HCT116 (cell line): Measurements from ENCODE around the gene TAS2R30. TPM values are rescaled to one million over a fixed set of nuclear protein-coding genes. Genes with fewer than 3 reads are reported as not detected.

Experiments
- ATAC-seq: fragments of 200-7000 bp; cut with Tn5 transposase; 2 replicates; pipeline ENCODE4 v1.9.1; 2020; ENCODE audit warnings: mild to moderate bottlenecking, moderate library complexity
- BruUV-seq: library from RNA; stranded (reverse); fragments of 400-500 nt; replicated peaks from 2 replicates; lab custom pipeline; 2021; lab: Mats Ljungman, UMichigan
- CTCF ChIA-PET: fragments of 300-600 bp; sonication (Branson Sonifier 250); formaldehyde crosslinking; loops from one replicate; lab custom pipeline; 2021; ENCODE audit warnings: antibody characterized with exemption; lab: Charles Lee
- POLR2A ChIA-PET: fragments of 300-600, 350-600 bp; sonication (Branson Sonifier 250); formaldehyde crosslinking; loops from one replicate; lab custom pipeline; 2021; ENCODE audit warnings: antibody characterized with exemption; lab: Charles Lee
- RAD21 ChIA-PET, 2 experiments: fragments of 300-600 bp; sonication (Branson Sonifier 250); formaldehyde crosslinking; loops; one replicate each; lab custom pipeline; 2023; ENCODE audit warnings: low total read pairs in 2 of 2; ENCODE audit not compliant: uncharacterized antibody in 2 of 2, unreplicated experiment in 2 of 2, low non-redundant PET in 1 of 2; lab: Charles Lee
- DNase-seq: peaks from one replicate; pipeline ENCODE4 v3.0.0-alpha.2; 2010; ENCODE audit warnings: low read depth, low spot score
- H2AFZ ChIP-seq: fragments of 200-600 bp; shearing (Covaris generic), sonication (generic); 2 replicates; pipeline ENCODE4 v1.6.1; 2017; ENCODE audit warnings: low read depth, mixed run types, mixed read lengths, antibody characterized with exemption, low read length; ENCODE audit not compliant: poor library complexity, severe bottlenecking
- H3K27ac ChIP-seq: 2 replicates; pipeline ENCODE4 v1.5.1; 2012; ENCODE audit warnings: low read depth, low read length
- H3K27me3 ChIP-seq: fragments of 200-600 bp; sonication (generic); 2 replicates; pipeline ENCODE4 v1.6.1; 2016; ENCODE audit warnings: mixed run types, low read length, mixed read lengths; ENCODE audit not compliant: insufficient read depth
- H3K36me3 ChIP-seq, 2 experiments: fragments of 200-500 bp in 1 of 2; fragments of 200-600 bp in 1 of 2; sonication (Bioruptor generic) in 1 of 2; sonication (generic) in 1 of 2; 2 replicates each; pipeline versions ENCODE4 v1.5.1 to v1.6.1; 2014 to 2016; ENCODE audit warnings: low read length in 2 of 2, inconsistent platforms in 1 of 2, mixed read lengths in 1 of 2, mixed run types in 1 of 2; ENCODE audit not compliant: insufficient read depth in 2 of 2, control insufficient read depth in 1 of 2
- H3K4me1 ChIP-seq, 2 experiments: fragments of 200-600 bp in 1 of 2; sonication (generic) in 1 of 2; 2 replicates each; pipeline versions ENCODE4 v1.5.1 to v1.6.1; 2012 to 2017; ENCODE audit warnings: low read length in 2 of 2, inconsistent platforms in 1 of 2, mild to moderate bottlenecking in 1 of 2, mixed read lengths in 1 of 2, mixed run types in 1 of 2, moderate library complexity in 1 of 2; ENCODE audit not compliant: insufficient read depth in 2 of 2, control insufficient read depth in 1 of 2
- H3K4me2 ChIP-seq: fragments of 200-600 bp; sonication (generic); 2 replicates; pipeline ENCODE4 v1.6.1; 2017; ENCODE audit warnings: mixed run types, low read length, mixed read lengths
- H3K4me3 ChIP-seq, 2 experiments: fragments of 200-600 bp in 1 of 2; sonication (generic) in 1 of 2; replicated peaks in 1 of 2; 2 replicates each; pipeline ENCODE4 v1.5.1; 2011 to 2016; ENCODE audit warnings: low read length in 2 of 2, control low read depth in 1 of 2, low read depth in 1 of 2, mild to moderate bottlenecking in 1 of 2, mixed read lengths in 1 of 2, mixed run types in 1 of 2
- H3K79me2 ChIP-seq: fragments of 200-600 bp; sonication (generic); 2 replicates; pipeline ENCODE4 v1.6.1; 2017; ENCODE audit warnings: mild to moderate bottlenecking, mixed run types, low read length, moderate library complexity, mixed read lengths; ENCODE audit not compliant: insufficient read depth
- H3K9ac ChIP-seq: fragments of 200-600 bp; sonication (generic); 2 replicates; pipeline ENCODE4 v1.6.1; 2016; ENCODE audit warnings: low read length, mixed read lengths
- H3K9me2 ChIP-seq: fragments of 200-600 bp; sonication (generic), shearing (Covaris generic); 2 replicates; pipeline ENCODE4 v1.6.1; 2017; ENCODE audit warnings: mixed run types, mild to moderate bottlenecking, moderate library complexity; ENCODE audit not compliant: insufficient read depth
- H3K9me3 ChIP-seq, 2 experiments: fragments of 200-500 bp in 1 of 2; fragments of 200-600 bp in 1 of 2; sonication (Bioruptor generic) in 1 of 2; sonication (generic) in 1 of 2; 2 replicates each; pipeline ENCODE4 v1.6.1; 2014 to 2017; ENCODE audit warnings: low read length in 2 of 2, mixed read lengths in 2 of 2, inconsistent platforms in 1 of 2, low read depth in 1 of 2, mild to moderate bottlenecking in 1 of 2, mixed run types in 1 of 2, moderate library complexity in 1 of 2; ENCODE audit not compliant: control insufficient read depth in 1 of 2, insufficient read depth in 1 of 2
- H4K20me1 ChIP-seq: fragments of 200-600 bp; sonication (generic), shearing (Covaris generic); 2 replicates; pipeline ENCODE4 v1.6.1; 2017; ENCODE audit warnings: mixed run types, mild to moderate bottlenecking, moderate library complexity; ENCODE audit not compliant: insufficient read depth
- CBX3 ChIP-seq: IDR thresholded peaks from 2 replicates; pipeline ENCODE4 v1.6.1; 2012; ENCODE audit warnings: low read depth
- CEBPB ChIP-seq: IDR thresholded peaks from 2 replicates; pipeline ENCODE4 v1.6.1; 2012; ENCODE audit warnings: low read depth
- EGR1 ChIP-seq: IDR thresholded peaks from 2 replicates; pipeline ENCODE4 v1.6.1; 2012; ENCODE audit warnings: low read depth
- EZH2 ChIP-seq: fragments of 200-600 bp; sonication (generic); IDR thresholded peaks from 2 replicates; pipeline ENCODE4 v1.6.1; 2017; ENCODE audit warnings: antibody characterized with exemption, mixed run types
- EZH2phosphoT487 ChIP-seq: fragments of 200-600 bp; IDR thresholded peaks from 2 replicates; pipeline ENCODE4 v1.6.1; 2018; ENCODE audit warnings: antibody characterized with exemption, borderline replicate concordance
- FOSL1 ChIP-seq: IDR thresholded peaks from 2 replicates; pipeline ENCODE4 v1.6.1; 2012; ENCODE audit warnings: low read depth
- MAX ChIP-seq: IDR thresholded peaks from 2 replicates; pipeline ENCODE4 v1.6.1; 2012
- POLR2A ChIP-seq: IDR thresholded peaks from 2 replicates; pipeline ENCODE4 v1.7.0; 2011; ENCODE audit warnings: borderline replicate concordance; ENCODE audit not compliant: insufficient read depth, insufficient read length; ENCODE audit errors: extremely low read depth
- REST ChIP-seq: IDR thresholded peaks from 2 replicates; pipeline ENCODE4 v1.6.1; 2012; ENCODE audit warnings: low read depth
- SIN3A ChIP-seq: IDR thresholded peaks from 2 replicates; pipeline ENCODE4 v1.6.1; 2012; ENCODE audit warnings: low read depth
- TCF7L2 ChIP-seq: IDR thresholded peaks from 2 replicates; pipeline ENCODE4 v1.7.0; 2011; ENCODE audit warnings: borderline replicate concordance, inconsistent platforms; ENCODE audit not compliant: insufficient read depth, insufficient read length; ENCODE audit errors: extremely low read depth
- YY1 ChIP-seq: IDR thresholded peaks from 2 replicates; pipeline ENCODE4 v1.6.1; 2011; ENCODE audit warnings: low read length, low read depth, moderate library complexity, mild to moderate bottlenecking; ENCODE audit not compliant: insufficient replicate concordance; ENCODE audit errors: extremely low read depth
- ZNF274 ChIP-seq: fragments of 200-500 bp; sonication (Bioruptor generic); IDR thresholded peaks from 2 replicates; pipeline ENCODE4 v1.6.1; 2014; ENCODE audit warnings: mild to moderate bottlenecking, low read depth, low read length, inconsistent platforms
- intact Hi-C: fragments of 100-400 bp; cut with micrococcal nuclease; formaldehyde crosslinking; loops from 2 replicates; pipeline ENCODE4 v1.10.0; 2022
- total RNA-seq: library from RNA; stranded (reverse); gene quantifications from one replicate; pipeline ENCODE4 v1.2.1, GENCODE V29; 2021; ENCODE audit not compliant: unreplicated experiment
- TF ChIP-seq, protein P1 (sequence below): IDR thresholded peaks from 2 replicates; pipeline ENCODE4 v1.6.1; 2012

The TAS2R30 gene
- total RNA-seq, 1 experiment from 2014 or later: 1.5 TPM

DNA sequence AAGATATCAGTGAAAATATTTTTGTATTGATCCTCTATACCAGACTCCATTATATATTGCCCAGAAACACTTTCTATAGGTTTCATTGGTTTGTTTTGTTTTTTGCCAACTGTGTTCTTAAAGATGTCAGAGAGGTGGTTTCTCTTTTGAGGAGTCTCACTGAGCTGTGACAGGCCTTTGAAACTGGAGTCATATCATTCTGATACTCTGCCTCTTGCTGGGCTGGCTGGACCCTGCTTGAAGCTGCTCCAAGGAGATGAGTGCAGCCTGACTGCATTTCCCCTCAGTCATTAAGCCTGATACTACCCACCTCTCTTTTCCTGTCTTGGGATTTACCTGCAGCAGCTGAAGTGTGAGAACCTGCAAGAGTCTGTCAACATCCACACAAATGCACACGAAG, 16.4 kb upstream of the TAS2R30 start:
- POLR2A ChIA-PET: no interaction called here
- no peaks in the 10 kb centered on the region for H3K9me3 ChIP-seq

DNA sequence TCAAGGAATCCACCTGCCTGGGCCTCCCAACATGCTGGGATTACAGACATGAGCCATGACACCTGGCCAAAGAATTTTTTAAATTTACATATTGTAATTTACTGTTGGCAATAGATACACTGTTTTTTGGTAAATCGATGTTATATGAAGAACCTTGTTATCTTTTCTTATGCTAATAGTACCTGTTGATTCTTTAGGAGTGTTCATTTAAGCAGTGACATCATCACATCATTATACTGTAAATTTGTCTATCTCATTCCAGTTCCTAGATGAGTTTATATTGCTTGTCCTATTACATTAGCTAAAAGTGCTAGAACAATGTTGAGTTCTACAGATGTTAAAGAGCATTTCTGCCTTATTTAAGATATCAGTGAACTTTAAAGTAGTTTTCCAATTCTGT, 13.0 kb upstream of the TAS2R30 start:
- no peak overlapping the region for H2AFZ ChIP-seq
- no peaks in the 10 kb centered on the region for H3K4me1 ChIP-seq
- H3K27me3 ChIP-seq: no peaks in the 10 kb centered on the region
- H3K9ac ChIP-seq: no peak overlapping the region
- H3K9me3 ChIP-seq: no peaks in the 10 kb centered on the region
- ATAC-seq (no peak), DNase-seq (no peak)
- peaks cover 57% of the 10 kb centered on the region for H3K79me2 ChIP-seq
- no peak overlapping the region for H3K27ac ChIP-seq
- H3K9me2 ChIP-seq: no peaks in the 10 kb centered on the region
- ChIA-PET CTCF (no interaction called here), POLR2A (no interaction called here), RAD21 (no interaction called here)
- peaks cover 13% of the 10 kb centered on the region; the same call in 1 of the 2 replicates for H4K20me1 ChIP-seq
- intact Hi-C loops: no loop called here
- H3K4me3 ChIP-seq: no peak overlapping the region
- H3K4me2 ChIP-seq: no peak overlapping the region
- no TSS peak for BruUV-seq
- no peaks in the 10 kb centered on the region; a peak in 2 of 4 replicates for H3K36me3 ChIP-seq
- TF ChIP-seq ZNF274: no peak
- no peak for TF ChIP-seq SIN3A
- no peak for TF ChIP-seq POLR2A
- no peak for TF ChIP-seq REST
- TF ChIP-seq CEBPB: no peak

More for the DNA sequence above, 16.4 kb upstream of the TAS2R30 start:
- DNase-seq (no peak), ATAC-seq (no peak)
- no peaks in the 10 kb centered on the region; a peak in 2 of 4 replicates for H3K36me3 ChIP-seq
- H3K27ac ChIP-seq: no peak overlapping the region
- no peak overlapping the region for H3K4me2 ChIP-seq
- H3K4me3 ChIP-seq: no peak overlapping the region
- H3K9ac ChIP-seq: no peak overlapping the region
- no TSS peak for BruUV-seq
- no peaks in the 10 kb centered on the region for H3K9me2 ChIP-seq
- H4K20me1 ChIP-seq: peaks cover 15% of the 10 kb centered on the region; the same call in 1 of the 2 replicates
- no peaks in the 10 kb centered on the region for H3K27me3 ChIP-seq
- no peaks in the 10 kb centered on the region for H3K4me1 ChIP-seq
- intact Hi-C loops: no loop called here
- peaks cover 67% of the 10 kb centered on the region for H3K79me2 ChIP-seq
- ChIA-PET RAD21 (no interaction called here), CTCF (no interaction called here)
- no peak for TF ChIP-seq ZNF274
- no peak for TF ChIP-seq TCF7L2
- TF ChIP-seq EGR1: no peak
- no peak for TF ChIP-seq MAX
- TF ChIP-seq EZH2phosphoT487: no peak
- TF ChIP-seq EZH2: no peak
- TF ChIP-seq POLR2A: no peak
- TF ChIP-seq FOSL1: no peak
- no peak for TF ChIP-seq YY1
- TF ChIP-seq CBX3: no peak
- TF ChIP-seq, protein P1, sequence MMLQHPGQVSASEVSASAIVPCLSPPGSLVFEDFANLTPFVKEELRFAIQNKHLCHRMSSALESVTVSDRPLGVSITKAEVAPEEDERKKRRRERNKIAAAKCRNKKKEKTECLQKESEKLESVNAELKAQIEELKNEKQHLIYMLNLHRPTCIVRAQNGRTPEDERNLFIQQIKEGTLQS: no peak
- TF ChIP-seq, all 23 proteins: peak for 0
- no peak overlapping the region for H2AFZ ChIP-seq
